GM21526 (cell line): Measurements from ENCODE around the gene CELA1.
"Not testable (repeated sequence)": the region's sequence is repeated elsewhere in the genome, so short reads cannot be mapped to it uniquely, and the experiment has no call there.

Source experiments
- ATAC-seq: cut with Tn5 transposase; IDR thresholded peaks from one replicate; pipeline ENCODE4 v1.9.1; 2021; ENCODE audit warnings: moderate library complexity; ENCODE audit not compliant: unreplicated experiment, low FRiP score

Gene CELA1

GRCh38 chr12:51349026-51349425, 2.5 kb upstream of the CELA1 start:
- ATAC-seq, result no peak

- no peak for ATAC-seq
These were observed 1.6 kb upstream of the CELA1 start for GRCh38 chr12:51348116-51348515.

- no peak for ATAC-seq
These were observed 798 bp downstream of the CELA1 start for GRCh38 chr12:51345681-51346080.

GRCh38 chr12:51343201-51343600, 3.3 kb downstream of the CELA1 start:
- no peak for ATAC-seq

- ATAC-seq, result no peak
These were observed 4.1 kb downstream of the CELA1 start for GRCh38 chr12:51342416-51342815.

GRCh38 chr12:51341251-51342007, 5.0 kb downstream of the CELA1 start:
- no peak for ATAC-seq

GRCh38 chr12:51339750-51340149, 6.7 kb downstream of the CELA1 start:
- no peak for ATAC-seq

- ATAC-seq, result not testable (repeated sequence)
These were observed 9.1 kb downstream of the CELA1 start for GRCh38 chr12:51337336-51337735.

GRCh38 chr12:51335931-51336330, 10.5 kb downstream of the CELA1 start:
- no peak for ATAC-seq

- no peak for ATAC-seq
These were observed 11.7 kb downstream of the CELA1 start for GRCh38 chr12:51334764-51335163.

GRCh38 chr12:51333536-51333935, 12.9 kb downstream of the CELA1 start:
- no peak for ATAC-seq

GRCh38 chr12:51330186-51330585, 16.3 kb downstream of the CELA1 start:
- ATAC-seq, result no peak

GRCh38 chr12:51329742-51330141, 16.7 kb downstream of the CELA1 start:
- ATAC-seq, result no peak

GRCh38 chr12:51328587-51328986, 17.9 kb downstream of the CELA1 start:
- ATAC-seq, result no peak

GRCh38 chr12:51326698-51327439, 19.6 kb downstream of the CELA1 start:
- no peak for ATAC-seq

GRCh38 chr12:51324953-51325352, 21.5 kb downstream of the CELA1 start:
- ATAC-seq, result no peak

- ATAC-seq, result no peak
These were observed 22.2 kb downstream of the CELA1 start, which contains the start of gene BIN2 for GRCh38 chr12:51323966-51324895. BIN2 (minus strand) TSS chr12:51324174; CDS start chr12:51324102, 72 bp downstream.

GRCh38 chr12:51323317-51323960, 23.0 kb downstream of the CELA1 start:
- ATAC-seq, result no peak

GRCh38 chr12:51322452-51322851, 24.0 kb downstream of the CELA1 start:
- ATAC-seq, result no peak

GRCh38 chr12:51321882-51322281, 24.6 kb downstream of the CELA1 start:
- ATAC-seq, result no peak
